HG03095 (cell line): ENCODE results near the gene VLDLR.
A peak's percentile ranks its signal among the peaks of the same experiment; 100 is the strongest.

Experiments used
- ATAC-seq: cut with Tn5 transposase; IDR thresholded peaks from one replicate; pipeline ENCODE4 v1.9.1; 2021; ENCODE audit warnings: moderate library complexity; ENCODE audit not compliant: unreplicated experiment

The VLDLR gene

GRCh38 chr9:2620919-2621721, 467 bp upstream of the VLDLR start:
- peak; percentile 32 for ATAC-seq

- ATAC-seq = peak; percentile 41
Observed at GRCh38 chr9:2622461-2623287, 1.1 kb downstream of the VLDLR start.

- no peak for ATAC-seq
Observed at GRCh38 chr9:2623288-2624050, 1.9 kb downstream of the VLDLR start.

- no peak for ATAC-seq
Observed at GRCh38 chr9:2624051-2624682, 2.6 kb downstream of the VLDLR start.

- no peak for ATAC-seq
Observed at GRCh38 chr9:2625427-2625826, 3.8 kb downstream of the VLDLR start.

- ATAC-seq = no peak
Observed at GRCh38 chr9:2628919-2629318, 7.3 kb downstream of the VLDLR start.

GRCh38 chr9:2630158-2630557, 8.6 kb downstream of the VLDLR start:
- ATAC-seq = no peak

GRCh38 chr9:2631263-2631662, 9.7 kb downstream of the VLDLR start:
- ATAC-seq = no peak

- no peak for ATAC-seq
Observed at GRCh38 chr9:2634153-2634552, 12.6 kb downstream of the VLDLR start.

- no peak for ATAC-seq
Observed at GRCh38 chr9:2634818-2635217, 13.2 kb downstream of the VLDLR start.

- ATAC-seq = no peak
Observed at GRCh38 chr9:2635922-2636321, 14.3 kb downstream of the VLDLR start.

GRCh38 chr9:2637390-2637789, 15.8 kb downstream of the VLDLR start:
- no peak for ATAC-seq

- peak; percentile 79 for ATAC-seq
Observed at GRCh38 chr9:2638871-2639673, 17.5 kb downstream of the VLDLR start.

- ATAC-seq = no peak
Observed at GRCh38 chr9:2639786-2640185, 18.2 kb downstream of the VLDLR start.

GRCh38 chr9:2640570-2640969, 19.0 kb downstream of the VLDLR start:
- ATAC-seq = no peak

- no peak for ATAC-seq
Observed at GRCh38 chr9:2641033-2641432, 19.4 kb downstream of the VLDLR start.

- no peak for ATAC-seq
Observed at GRCh38 chr9:2642068-2642467, 20.5 kb downstream of the VLDLR start.

- peak; percentile 87 for ATAC-seq
Observed at GRCh38 chr9:2645569-2645968, 24.0 kb downstream of the VLDLR start.

- peak; percentile 79 for ATAC-seq
Observed at GRCh38 chr9:2655411-2655901, 33.9 kb downstream of the VLDLR start.

- ATAC-seq = no peak
Observed at GRCh38 chr9:2657427-2657826, 35.8 kb downstream of the VLDLR start.
